Esophagus mucosa (tissue), 1 donor: ENCODE data around the gene SGK1. TPM values are rescaled to one million over a fixed set of nuclear protein-coding genes. Genes with fewer than 3 reads are reported as not detected.

Experiments
- ATAC-seq: fragments of 200-7000 bp; cut with Tn5 transposase; one replicate; pipeline ENCODE4 v1.9.1; 2020
- total RNA-seq: library from RNA; stranded (reverse); gene quantifications from one replicate; pipeline ENCODE4 v1.2.4, GENCODE V29; 2023
- donor health status: DM: yes; HTN: yes; CAD: no.

The SGK1 gene
- 207 TPM for total RNA-seq

DNA sequence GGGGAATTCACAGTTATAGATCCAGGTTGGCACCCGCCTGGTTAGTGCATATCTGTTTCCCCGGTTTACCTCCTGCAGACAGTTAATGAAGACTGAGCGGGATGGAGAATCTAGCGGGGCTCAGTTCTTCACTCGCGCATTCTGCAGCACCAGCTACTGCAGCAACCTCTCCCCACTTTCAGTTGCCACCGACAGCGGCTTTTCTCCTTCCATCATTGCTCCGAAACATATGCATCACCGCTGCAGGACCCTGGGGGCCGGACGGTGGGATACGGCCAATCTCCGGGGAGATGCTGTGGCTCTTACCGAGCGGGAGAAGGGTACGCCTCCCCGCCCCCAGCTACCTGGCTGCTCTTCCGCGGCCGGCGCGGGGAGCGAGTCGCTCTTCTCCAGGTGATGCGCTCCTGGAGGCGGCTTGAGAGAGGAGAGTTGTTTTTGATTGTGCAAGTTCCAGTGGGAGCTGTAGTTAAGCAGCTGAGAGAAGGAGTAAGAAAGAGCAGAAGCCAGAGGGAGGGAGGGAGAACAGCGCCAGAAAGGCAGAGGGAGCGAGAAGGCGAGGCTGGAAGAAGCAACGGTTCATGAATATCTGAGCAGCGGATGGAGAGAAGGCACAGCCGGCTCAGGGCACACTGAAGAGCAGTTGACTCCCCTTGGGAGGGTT lies at the start of gene SGK1:
SGK1 (minus strand) TSS at position 642 of the 661 bp plus-strand sequence. CDS start 652 bp downstream, outside the sequence.
- ATAC-seq, result peak; percentile 53

DNA sequence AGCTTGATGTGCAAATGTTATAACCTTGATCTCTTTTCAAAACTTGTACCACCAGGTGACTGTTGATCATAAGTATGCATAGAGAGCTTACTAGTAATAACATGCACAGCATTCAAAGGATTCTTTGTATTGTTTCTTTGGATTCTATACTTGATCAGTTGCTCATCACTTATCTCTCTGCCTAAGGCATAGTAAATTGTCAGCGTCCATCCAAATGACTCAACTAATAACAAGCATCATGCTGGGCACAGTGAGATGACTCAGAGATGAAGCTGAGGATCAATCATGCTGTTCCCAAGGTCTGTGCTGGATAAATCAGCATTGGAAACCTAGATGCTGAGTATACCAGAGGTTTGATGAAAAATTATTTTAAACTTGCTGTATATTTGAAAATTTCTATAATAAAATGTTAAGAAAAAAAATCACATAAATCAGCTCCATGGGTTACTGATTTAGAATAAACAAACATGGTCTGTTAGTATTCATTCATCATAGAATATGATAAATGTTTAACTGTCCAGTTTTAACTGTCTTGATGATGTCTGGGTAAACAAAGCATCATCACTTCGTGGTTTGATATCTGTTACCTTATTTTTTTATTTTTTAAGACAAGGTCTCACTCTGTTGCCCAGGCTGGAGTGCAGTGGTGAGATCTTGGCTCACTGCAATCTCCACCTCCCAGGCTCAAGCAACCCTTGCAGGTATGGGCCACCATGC lies 45.6 kb upstream of the SGK1 start:
- ATAC-seq, result peak; percentile 72

DNA sequence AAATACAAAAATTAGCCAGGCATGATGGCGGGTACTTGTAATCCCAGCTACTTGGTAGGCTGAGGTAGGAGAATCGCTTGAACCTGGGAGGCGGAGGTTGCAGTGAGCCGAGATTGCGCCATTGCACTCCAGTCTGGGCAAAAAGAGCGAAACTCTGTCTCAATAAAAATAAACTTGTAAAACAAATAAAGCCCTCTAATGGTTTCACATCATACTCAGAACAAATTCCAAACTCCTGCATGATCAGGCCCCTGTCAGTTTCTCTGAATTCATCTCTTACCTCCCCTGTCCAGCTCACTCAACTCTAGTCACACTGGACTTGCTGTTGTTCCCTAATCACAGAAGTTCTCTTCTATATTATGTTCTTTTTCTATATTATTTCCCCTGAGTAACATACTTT lies 43.1 kb upstream of the SGK1 start:
- no peak for ATAC-seq

DNA sequence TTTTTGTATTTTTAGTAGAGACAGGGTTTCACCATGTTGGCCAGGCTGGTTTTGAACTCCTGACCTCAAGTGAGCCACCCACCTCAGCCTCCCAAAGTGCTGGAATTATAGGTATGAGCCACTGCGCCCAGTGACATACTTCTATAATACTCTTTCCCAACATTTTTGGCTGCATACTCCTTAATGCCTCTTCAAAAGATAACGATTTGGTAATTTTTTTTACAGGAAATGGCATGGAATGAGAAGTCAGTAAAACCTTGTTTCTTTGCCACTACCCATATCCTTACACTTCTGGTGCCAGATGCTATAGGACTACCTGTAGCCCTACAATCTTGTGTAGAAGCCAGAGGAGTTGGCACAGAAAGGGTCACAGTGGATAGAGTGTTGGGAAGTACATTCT lies 41.4 kb upstream of the SGK1 start:
- ATAC-seq, result no peak

DNA sequence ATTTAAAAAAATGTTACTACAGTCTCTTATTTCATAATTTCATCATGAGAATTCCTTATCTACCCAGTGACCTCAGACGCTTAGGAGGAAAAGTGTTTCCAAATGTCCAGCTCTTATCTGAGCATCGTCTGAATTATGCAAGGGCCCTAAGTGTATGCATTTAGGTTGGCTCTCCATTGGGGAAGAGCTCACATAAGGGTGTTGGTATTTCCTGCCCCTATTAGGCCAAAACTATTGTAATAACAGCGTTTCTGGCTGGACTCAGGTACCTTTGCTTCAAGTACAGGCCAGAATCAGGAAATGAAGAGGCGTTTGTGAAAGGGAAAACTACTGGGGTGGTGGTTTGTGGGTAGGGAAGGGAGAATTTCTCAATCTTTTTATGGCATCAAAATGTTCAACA lies 40.4 kb upstream of the SGK1 start:
- ATAC-seq, result no peak

DNA sequence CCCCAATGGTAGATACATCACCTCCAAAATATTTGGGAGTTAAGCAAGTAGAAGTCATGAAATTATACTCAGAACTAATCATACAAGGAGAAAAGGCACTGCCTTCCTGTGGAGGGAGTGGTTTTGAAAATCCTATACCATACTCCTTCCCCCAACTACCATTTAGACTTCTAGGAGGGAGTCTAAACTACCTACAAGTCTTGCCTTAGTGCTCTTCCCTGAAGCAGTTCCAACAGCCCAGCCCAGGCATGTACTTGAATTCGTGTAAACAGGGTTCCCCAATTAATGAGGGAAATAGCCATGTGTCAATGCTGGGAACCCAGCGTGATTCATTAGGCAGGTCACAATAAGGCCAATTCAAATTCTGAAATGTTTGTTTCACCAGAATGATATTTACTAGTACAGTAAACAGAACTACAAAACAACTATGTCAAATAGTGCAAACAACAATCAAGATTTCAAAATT lies 39.1 kb upstream of the SGK1 start:
- ATAC-seq, result peak; percentile 85

DNA sequence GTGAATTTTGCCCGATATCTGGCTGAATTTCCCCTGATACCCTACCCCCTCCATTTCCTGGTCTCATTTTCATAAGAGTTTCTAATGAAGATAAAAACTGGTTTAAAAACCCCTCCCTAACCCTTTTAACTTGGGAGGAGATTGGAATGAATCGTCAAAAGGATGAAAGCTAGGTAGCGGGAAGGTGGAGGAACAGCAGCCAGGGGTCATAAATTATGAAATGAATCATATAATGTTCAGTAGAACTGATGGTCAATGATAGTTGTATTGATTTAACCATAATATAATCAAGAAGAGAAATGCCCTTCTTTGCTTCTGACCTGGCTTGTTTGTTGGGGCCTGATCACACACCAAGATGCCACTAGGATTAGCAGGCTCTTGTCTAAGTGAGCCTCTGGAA lies 38.5 kb upstream of the SGK1 start:
- ATAC-seq, result no peak

DNA sequence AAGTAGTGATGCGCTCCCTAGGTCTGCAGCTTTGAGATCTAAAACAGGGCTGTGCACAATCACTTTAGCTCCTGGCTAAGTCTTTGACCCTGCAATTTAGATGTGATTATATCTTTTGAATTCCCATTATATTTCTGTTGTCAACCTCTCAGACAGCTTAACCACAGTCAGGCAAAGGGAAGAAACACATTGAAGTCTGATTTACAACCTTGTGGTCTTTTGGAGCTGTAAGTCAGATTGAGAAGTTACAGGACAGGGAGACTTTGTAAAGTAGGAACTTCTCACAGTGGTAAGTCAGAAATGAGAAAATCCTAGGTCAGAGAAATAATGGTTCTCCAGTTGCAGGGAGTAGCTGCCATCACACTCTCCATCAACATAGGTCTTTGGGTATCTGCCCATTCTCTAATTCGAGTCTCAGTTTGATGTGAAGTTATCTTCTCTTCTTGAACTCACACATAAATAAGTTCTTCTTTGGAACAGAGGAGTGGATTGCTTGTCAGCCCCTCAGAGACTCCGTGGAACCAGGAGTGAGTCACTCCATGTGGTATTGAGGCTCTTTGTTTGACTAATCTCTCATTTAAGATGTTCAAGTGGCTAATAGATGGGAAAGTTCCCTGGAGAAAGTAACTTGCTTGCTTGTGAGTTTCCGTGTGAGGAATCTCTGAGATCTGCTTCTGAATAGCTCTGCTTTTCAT lies 35.0 kb upstream of the SGK1 start:
- ATAC-seq, result no peak

DNA sequence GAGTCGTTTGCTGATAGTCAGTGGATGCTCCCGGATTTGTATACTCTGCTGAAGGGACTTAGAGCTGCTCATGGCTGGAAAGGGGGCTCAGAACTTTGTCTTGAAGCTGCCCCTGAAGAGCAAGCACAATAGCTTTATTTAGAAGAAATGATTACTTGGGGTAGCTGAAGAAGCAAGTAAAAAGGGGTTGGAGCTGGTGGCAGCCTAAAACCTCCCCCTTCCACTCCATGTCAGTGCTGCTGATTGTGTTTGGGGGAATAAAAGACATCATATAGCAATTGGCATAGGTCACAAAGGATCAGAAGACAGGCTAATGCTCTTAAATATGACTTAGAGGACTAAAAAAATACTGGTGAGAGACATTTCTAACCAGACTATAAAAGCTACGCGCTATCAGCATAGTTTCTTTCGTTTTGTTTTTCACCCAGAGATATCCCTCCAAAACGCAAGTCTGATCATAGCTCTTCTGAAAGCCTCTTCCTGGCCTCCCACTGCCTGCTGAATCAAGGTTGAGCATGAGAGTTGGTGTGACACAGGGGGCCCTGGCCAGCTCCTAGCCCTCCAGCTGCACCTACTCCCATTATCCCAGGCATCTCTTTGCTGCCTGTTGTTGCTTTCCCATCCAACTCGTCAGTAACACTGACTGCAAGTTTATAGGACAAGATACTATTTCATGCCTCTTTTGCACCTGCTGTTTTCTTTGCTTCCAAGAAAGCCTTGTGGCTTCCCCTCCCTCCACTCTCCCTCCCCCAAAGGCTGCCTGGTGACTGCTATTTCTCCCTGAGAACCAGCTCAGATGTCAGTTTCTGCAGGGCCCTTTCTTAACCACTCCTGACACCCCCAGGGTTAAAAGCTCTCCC lies 33.9 kb upstream of the SGK1 start:
- ATAC-seq, result no peak

DNA sequence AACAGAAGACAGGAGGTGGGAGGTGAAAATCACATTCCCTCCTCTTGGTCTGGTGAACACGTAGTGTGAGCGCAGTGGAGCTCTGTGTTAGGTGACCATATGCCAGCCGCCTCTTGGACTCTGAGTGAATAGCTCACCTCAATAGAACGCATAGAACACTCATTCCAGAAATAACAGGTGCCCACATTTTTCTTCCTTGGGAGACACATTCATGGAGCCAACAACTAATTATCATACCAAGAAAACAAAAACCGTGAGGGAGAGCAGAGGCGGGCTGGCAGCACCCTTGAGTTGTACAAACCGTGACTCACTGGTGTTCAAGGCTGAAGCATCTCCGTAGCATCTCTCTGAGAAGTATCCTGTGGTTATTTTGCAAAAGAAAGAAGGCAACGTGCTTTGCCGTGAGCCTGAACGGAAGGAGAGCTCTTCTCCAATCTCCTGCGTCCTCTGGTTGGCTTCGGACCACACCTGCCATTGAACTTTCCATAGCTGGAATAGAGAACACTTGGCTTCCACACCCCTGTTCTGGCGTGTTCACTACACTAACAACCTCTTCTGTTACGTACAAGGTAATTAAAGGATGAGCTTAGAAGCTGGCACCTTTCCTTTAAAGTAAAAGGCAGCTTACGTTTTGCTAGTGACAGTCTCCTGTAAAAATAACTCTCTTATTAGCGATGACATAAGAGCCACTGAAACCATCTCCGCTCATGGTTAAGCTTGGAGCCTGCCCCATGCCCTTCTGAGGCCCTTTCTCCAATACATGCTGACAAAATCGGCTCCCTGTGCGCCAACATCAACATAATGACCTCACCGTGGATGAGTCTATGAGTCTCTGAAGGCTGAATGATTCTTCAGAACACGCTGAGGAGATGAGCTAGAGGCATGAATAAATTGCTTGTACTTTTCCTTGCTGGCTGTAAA lies 30.2 kb upstream of the SGK1 start:
- ATAC-seq, result peak; percentile 83

DNA sequence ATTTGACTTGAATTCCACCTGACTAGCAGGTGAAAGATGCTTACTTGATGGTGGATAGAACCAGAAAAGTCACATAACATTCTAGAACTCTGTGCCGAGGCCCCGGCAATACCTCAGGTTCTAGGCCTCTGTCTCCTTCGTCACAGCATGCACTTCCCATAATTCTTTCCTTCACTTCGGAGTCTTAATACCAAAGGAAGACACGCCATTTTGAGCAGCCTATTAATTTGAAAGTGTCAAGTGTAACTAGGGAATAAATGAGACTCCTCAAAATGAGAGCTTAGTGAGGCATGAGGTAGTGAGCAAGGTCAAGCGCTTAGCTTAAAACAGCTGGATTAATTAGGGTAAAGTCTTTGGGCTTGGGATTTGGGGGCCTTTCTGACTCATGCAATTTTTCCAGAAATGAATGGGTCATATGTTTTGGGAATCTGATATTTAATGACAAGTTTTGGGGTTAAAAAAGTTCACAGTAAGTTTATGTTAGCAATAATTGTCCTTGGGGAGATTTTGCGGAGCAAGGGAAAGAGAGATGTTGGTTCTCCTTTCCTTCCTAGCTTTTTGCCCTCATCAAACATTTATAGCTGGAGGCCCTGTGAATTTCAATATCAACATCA lies 29.1 kb upstream of the SGK1 start:
- no peak for ATAC-seq

DNA sequence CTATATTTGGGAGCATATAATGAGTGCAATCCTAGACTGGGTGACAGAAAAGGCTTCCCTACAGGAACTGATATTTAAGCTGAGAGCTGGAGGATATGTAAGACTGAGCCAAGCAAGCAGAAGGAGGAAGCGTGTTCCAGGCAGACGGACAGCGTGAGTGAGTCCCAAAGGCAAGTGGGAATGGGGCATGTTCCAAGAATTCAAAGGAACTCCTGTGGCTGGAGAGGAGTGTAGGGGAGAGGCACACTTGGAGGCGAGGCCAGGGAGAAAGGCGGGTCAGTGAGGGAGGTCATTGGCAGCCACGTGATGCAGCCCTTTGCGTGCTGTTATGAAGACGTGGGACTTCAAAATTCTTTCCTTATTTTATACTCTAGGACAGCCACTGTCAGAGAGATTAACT lies 27.9 kb upstream of the SGK1 start:
- ATAC-seq, result no peak

DNA sequence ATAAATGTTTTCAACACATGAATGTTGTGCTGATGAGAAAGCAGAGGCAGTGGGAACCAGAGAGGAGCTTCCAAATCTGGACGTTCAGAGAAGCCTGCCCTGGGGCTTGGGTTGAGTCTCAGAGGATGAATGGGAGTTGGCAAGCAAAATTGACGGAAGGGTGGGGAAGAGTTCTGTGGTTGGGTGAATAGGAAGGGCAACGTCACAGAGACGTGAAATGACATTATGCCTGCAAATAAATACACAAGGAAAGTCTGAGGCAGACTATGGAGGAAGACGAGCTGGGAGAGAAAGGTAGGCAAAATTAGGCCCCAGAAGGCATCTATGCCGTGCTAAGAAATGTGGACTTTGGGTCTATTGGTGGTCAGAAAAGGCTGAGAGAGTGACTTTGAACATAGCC lies 25.2 kb upstream of the SGK1 start:
- ATAC-seq, result peak; percentile 41

DNA sequence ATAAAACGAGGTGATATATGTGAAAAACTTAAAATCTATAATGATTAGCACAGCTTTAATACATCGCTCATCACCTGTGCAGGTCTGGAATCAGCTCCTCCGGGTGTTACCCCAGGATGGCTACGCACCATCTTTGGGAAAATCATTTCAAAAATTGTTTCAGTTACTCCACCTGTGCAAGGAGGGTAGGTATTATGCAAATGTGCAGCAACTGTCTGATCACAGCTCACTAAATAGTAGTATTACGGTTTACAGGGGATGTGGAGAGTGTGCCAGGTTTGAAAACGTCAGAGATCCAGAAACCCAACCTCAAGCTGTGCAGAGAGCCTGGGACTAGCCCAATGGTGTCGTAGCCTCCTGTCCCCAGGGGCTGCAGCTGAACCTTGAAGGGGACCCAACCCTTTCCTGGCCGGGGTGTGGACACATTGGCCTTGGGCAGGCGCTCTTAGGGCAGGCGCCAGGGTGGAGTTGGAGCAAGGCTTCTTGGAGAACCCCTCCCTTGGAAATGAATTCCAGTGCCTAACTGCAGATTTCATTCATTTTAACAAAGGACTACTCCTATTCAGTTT lies 24.2 kb upstream of the SGK1 start:
- peak; percentile 73 for ATAC-seq

DNA sequence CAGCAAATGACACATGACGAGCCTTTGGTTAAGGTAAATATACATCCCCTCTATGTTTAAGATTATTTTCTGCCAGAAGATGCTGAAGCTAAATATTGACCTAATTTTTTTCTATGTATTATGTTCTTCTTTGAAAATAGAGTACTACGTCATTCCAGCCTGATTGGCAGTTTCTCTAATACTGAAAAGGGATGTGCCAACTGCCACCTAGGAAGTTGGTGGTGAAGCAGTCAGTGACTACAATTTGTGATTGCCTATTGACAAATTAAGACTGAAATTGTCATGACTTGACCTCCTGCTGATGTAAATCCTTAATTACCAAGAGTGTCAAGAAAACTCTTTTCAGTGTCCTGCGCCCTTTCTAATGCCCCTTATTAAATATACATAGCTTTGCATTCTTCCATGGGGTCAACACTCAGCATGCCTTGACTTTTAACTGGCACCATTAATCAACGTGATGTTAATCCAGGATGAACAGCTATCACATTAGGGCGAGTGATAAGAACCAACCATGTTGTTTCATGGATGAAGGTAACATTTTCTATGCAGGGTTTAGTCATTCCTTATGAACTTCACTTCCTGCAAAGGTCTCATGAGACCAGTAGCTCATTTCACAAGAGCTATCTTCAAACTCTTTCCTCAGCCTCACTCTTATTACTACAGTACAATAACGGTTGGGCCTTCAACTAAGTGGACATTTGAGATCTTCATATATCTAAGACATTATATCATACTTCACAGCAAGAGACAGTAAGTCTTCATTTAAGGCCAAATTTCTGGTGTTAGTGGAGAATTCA lies 22.5 kb upstream of the SGK1 start:
- no peak for ATAC-seq

DNA sequence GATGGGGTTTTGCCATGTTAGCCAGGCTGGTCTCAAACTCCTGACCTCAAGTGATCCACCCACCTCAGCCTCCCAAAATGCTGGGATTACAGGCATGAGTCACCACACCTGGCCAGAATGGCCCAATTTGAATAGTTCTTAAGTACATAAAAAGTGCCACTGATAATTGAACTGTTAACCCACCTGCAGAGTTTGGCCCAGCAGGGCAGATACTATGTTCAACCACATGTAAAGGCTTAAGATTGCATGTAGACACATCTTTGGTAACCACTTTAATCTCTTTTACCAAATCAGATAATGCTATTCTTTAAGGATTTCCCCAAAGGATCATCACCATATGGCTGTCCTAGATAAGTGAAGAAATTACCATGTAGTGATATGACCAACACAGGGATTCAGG lies 21.3 kb upstream of the SGK1 start:
- ATAC-seq, result no peak

DNA sequence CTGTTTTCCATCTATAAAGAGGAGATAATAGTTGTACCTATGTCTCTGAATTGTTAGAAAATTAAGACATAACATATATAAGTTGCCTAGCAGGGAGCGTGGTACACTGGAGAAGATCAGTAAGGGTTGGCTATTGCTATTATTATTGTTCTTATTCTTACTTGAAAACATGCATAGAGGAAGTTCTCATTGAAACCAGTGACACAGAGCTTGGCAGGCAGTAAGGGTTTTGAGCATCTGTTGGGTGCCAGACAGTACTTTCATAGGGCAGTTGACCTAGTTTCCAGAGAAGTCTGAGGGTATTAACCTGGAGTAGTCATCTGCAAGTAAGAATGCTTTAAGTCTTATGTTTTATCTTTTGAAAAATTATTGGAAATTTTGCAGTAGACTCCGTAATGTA lies 13.3 kb upstream of the SGK1 start:
- ATAC-seq, result no peak

DNA sequence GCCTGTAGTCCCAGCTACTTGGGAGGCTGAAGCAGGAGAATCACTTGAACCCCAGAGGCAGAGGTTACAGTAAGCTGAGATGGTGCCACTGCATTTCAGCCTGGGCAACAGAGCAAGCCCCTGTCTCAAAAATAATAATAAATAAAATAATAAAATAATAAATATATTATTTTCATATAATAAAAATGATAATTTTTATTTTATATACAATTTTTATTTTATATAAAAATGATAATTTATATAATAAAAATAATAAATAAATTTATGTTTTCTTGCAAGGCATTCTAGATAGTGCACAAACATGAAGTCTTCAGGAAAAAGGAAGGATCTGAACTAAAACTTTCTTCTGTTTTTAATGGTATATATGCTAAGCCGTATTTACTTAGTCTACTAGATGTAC lies 12.6 kb upstream of the SGK1 start:
- ATAC-seq, result no peak

DNA sequence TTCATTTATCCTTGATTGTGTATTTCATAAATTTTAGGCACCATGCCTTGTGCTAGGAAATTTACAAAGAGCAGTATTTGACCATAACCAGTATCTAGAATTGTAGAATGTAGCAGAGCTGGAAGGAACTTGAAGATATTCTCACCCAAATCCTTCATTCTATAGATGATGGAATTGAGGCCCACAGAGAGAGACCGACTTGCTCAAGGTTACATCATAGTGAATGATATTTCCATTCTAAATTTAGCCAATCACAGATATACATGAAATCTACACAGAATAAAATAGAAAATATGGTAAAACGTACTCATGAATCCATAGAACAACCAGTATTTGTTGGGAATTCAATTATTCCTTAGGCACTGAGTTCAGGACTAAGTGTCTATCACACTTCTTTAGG lies 10.9 kb upstream of the SGK1 start:
- ATAC-seq, result no peak

DNA sequence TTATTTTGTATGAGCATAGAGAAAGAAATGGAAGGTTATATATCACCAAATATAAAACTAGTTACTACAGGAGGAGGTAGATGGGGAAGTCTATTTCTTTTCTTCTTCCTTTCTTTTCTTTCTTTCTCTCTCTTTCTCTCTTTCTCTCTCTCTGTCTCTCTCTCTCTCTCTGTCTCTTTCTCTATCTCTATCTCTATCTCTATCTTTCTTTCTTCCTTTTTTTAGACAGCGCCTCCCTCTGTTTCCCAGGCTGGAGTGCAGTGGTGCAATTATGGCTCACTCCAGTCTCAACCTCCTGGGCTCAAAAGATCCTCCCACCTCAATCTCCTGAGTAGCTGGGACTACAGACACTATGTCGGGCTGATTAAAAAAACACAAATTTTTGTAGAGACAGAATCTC lies 10.2 kb upstream of the SGK1 start:
- no peak for ATAC-seq
